Kidney (tissue), 14 donors: ENCODE measurements around the gene SRGAP3. TPM values are rescaled to one million over a fixed set of nuclear protein-coding genes. Genes with fewer than 3 reads are reported as not detected.

Experiments used
- DNase-seq, 5 donors: peaks; one replicate each; pipeline ENCODE4 v3.0.0-alpha.2; 2013 to 2020
- FAIRE-seq: peaks from 2 replicates; lab custom pipeline; 2012; peaks lifted over from hg19 to GRCh38; lab: Jason Lieb, UNC
- H3K27ac ChIP-seq, 2 donors: one replicate each; pipeline ENCODE4 v1.7.0; 2013; ENCODE audit warnings: low read depth in 2 of 2, low read length in 2 of 2, inconsistent platforms in 1 of 2
- H3K27me3 ChIP-seq: one replicate; pipeline ENCODE4 v1.7.1; 2013; ENCODE audit warnings: low read length, inconsistent platforms; ENCODE audit not compliant: control insufficient read depth, insufficient read depth
- H3K36me3 ChIP-seq, 3 donors: one replicate each; pipeline versions ENCODE4 v1.7.0 to v1.7.1; 2013; ENCODE audit warnings: low read length in 3 of 3, control low read depth in 1 of 3, inconsistent platforms in 1 of 3; ENCODE audit not compliant: insufficient read depth in 3 of 3, control insufficient read depth in 2 of 3
- H3K4me1 ChIP-seq, 3 donors: one replicate each; pipeline versions ENCODE4 v1.7.0 to v1.7.1; 2013; ENCODE audit warnings: low read length in 3 of 3, inconsistent platforms in 1 of 3, low read depth in 1 of 3; ENCODE audit not compliant: control insufficient read depth in 2 of 3, insufficient read depth in 2 of 3
- H3K4me3 ChIP-seq, 3 donors: one replicate each; pipeline versions ENCODE4 v1.7.0 to v1.8.1; 2013; ENCODE audit warnings: low read length in 3 of 3, control low read depth in 1 of 3, inconsistent platforms in 1 of 3
- H3K9ac ChIP-seq, 3 donors: one replicate each; pipeline versions ENCODE4 v1.7.0 to v1.7.1; 2013; ENCODE audit warnings: low read length in 3 of 3, control low read depth in 1 of 3, inconsistent platforms in 1 of 3
- H3K9me3 ChIP-seq, 3 donors: one replicate each; pipeline versions ENCODE4 v1.7.0 to v1.7.1; 2013; ENCODE audit warnings: low read length in 3 of 3, control low read depth in 1 of 3, inconsistent platforms in 1 of 3; ENCODE audit not compliant: control insufficient read depth in 2 of 3, insufficient read depth in 1 of 3
- intact Hi-C: fragments of 100-400 bp; cut with DNase I; formaldehyde crosslinking; loops from one replicate; pipeline ENCODE4 v1.11.1; 2022
- polyA plus RNA-seq: library from polyadenylated mRNA; stranded (reverse); fragments of 350-450 nt; fragmentation: Illumina TruSeq; extraction: RNeasy Lipid Tissue Mini Kit (QIAGEN cat#74804); gene quantifications from one replicate; pipeline ENCODE4 v1.2.3, GENCODE V29; 2014; ENCODE audit warnings: low read depth, low replicate concordance; ENCODE audit not compliant: insufficient read depth
- total RNA-seq: library from RNA; stranded (reverse); fragmentation: NEBNext Ultra II Directional; extraction: Animal tissue kit (Norgen Biotek cat#: 25700); gene quantifications from one replicate; pipeline ENCODE4 v1.2.1, GENCODE V29; 2021
- TF ChIP-seq, protein P1 (sequence below): IDR thresholded peaks from 3 replicates; pipeline ENCODE4 v1.5.1; 2012; ENCODE audit warnings: mild to moderate bottlenecking, moderate library complexity, borderline replicate concordance; ENCODE audit not compliant: insufficient read depth; ENCODE audit errors: extremely low read depth
- donor health status: control.
- donor health status: control.
- donor health status: control.
- donor health status: control.
- donor health status: control.
- donor health status: DM: yes; HTN: yes; CAD: no.
- donor health status: Normal renal cell carcinoma (clear cell type).

SRGAP3 gene
- total and polyA plus RNA-seq, 2 donors from 2014 or later: 4.1 to 24.3 TPM

DNA sequence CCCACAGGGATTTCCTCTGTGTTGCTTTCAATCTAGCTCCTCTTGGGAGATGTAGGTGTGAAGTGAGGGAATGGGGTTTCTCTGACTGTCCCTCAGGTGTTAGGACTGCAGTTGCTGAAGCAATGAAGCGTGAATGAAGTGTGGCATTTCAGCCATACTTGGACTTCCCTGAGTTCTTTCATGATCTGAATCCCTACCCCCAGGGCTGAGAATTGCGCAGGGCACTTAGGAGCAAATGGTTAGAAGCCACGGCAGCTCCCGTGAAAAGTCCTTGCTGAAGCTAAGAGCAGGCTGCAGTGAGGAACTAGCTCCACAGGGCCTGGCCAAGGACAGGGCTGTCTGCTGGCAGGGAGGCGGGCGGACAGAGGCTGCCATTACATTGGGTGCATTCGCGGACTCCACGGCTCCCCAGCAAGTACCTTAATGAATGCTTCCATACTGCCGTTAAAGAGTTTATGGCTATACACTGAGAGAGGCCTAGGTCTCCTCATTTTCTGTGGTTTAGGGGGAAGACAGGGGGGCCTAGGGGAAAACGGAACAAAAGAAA lies 217.1 kb downstream of the SRGAP3 start:
- Histone ChIP-seq H3K36me3 (no peaks in the 10 kb centered on the region), H3K27ac (no peak overlapping the region), H3K4me1 (peaks cover 2 to 6% (median 4%) of the 10 kb centered on the region in 3 donors), H3K27me3 (no peaks in the 10 kb centered on the region), H3K4me3 (no peak overlapping the region), H3K9me3 (no peaks in the 10 kb centered on the region), H3K9ac (no peak overlapping the region)
- FAIRE-seq (no peak), DNase-seq (no peak)
- TF ChIP-seq, protein P1, sequence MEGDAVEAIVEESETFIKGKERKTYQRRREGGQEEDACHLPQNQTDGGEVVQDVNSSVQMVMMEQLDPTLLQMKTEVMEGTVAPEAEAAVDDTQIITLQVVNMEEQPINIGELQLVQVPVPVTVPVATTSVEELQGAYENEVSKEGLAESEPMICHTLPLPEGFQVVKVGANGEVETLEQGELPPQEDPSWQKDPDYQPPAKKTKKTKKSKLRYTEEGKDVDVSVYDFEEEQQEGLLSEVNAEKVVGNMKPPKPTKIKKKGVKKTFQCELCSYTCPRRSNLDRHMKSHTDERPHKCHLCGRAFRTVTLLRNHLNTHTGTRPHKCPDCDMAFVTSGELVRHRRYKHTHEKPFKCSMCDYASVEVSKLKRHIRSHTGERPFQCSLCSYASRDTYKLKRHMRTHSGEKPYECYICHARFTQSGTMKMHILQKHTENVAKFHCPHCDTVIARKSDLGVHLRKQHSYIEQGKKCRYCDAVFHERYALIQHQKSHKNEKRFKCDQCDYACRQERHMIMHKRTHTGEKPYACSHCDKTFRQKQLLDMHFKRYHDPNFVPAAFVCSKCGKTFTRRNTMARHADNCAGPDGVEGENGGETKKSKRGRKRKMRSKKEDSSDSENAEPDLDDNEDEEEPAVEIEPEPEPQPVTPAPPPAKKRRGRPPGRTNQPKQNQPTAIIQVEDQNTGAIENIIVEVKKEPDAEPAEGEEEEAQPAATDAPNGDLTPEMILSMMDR: no peak
- intact Hi-C loops: no loop called here

DNA sequence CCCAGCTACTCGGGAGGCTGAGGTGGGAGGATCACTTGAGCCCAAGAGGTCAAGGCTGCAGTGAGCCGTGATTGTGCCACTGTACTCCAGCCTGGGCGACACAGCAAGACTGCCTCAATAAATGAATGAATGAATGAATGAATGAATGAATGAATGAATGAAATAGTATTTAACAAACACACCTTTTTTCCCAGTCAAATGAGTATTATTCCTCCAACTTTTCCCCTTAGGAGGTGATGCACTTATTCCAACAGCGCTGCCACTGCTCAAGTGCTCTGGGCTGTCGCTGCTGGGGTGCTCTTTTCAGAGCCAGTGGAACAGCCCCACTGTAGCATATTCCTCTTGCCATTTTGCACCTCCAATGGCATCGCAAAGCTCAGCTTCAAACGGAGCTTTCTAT lies 219.4 kb downstream of the SRGAP3 start:
- intact Hi-C loops: no loop called here
- H3K27ac ChIP-seq: no peak overlapping the region
- DNase-seq (no peak), FAIRE-seq (no peak)
- no peaks in the 10 kb centered on the region for H3K9me3 ChIP-seq
- H3K4me1 ChIP-seq: peaks cover 2 to 4% (median 3%) of the 10 kb centered on the region in 3 donors
- no peaks in the 10 kb centered on the region for H3K36me3 ChIP-seq
- TF ChIP-seq, protein P1: no peak
- no peak overlapping the region for H3K9ac ChIP-seq
- H3K27me3 ChIP-seq: no peaks in the 10 kb centered on the region
- H3K4me3 ChIP-seq: no peak overlapping the region

DNA sequence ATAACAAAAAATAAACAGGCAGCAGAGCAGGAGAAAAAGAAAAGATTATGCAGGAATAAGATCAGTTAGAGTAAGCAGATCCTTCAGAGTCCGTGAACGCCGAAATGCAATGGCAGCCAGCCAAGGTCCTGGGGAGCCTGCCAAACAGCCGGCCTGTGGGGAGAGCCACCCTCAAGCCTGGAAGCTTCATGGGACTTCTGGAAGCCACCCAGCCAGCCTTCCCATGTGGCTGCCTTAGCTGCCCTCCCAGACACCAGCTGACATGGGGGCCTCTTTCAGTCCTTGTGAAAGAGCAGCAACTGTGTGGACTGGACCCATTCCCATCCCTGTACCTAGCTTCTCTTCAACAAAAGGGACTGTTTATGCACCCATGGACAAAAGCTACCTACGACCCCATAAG lies 221.3 kb downstream of the SRGAP3 start:
- no peak overlapping the region for H3K4me3 ChIP-seq
- peaks cover 2 to 4% (median 3%) of the 10 kb centered on the region in 3 donors for H3K4me1 ChIP-seq
- DNase-seq: peak in 4 of 5 donors; percentile 44 to 95 (median 67)
- no peaks in the 10 kb centered on the region for H3K9me3 ChIP-seq
- no peaks in the 10 kb centered on the region for H3K27me3 ChIP-seq
- no peak overlapping the region for H3K27ac ChIP-seq
- H3K9ac ChIP-seq: no peak overlapping the region
- no peaks in the 10 kb centered on the region for H3K36me3 ChIP-seq
- TF ChIP-seq, protein P1: no peak
- no peak for FAIRE-seq
- intact Hi-C loops: no loop called here
